Activated CD4-positive, alpha-beta memory T cell treated with anti-CD3 and anti-CD28 coated beads, Interleukin-2, amount 10 ng/mL, durations not matched to agents 7 days and 5 days (primary cell): ENCODE results near the gene BCAM. TPM values are rescaled to one million over a fixed set of nuclear protein-coding genes. Genes with fewer than 3 reads are reported as not detected.
"Not testable (repeated sequence)": the region's sequence is repeated elsewhere in the genome, so short reads cannot be mapped to it uniquely, and the experiment has no call there.

Experiments used
- CTCF ChIA-PET: fragments of 350-600 bp; sonication (Branson Sonifier 250); formaldehyde crosslinking; loops from one replicate; lab custom pipeline; 2021; ENCODE audit warnings: antibody characterized with exemption, inconsistent platforms; lab: Charles Lee
- POLR2A ChIA-PET: fragments of 350-600 bp; sonication (Branson Sonifier 250); formaldehyde crosslinking; loops from one replicate; lab custom pipeline; 2021; ENCODE audit warnings: antibody characterized with exemption; lab: Charles Lee
- DNase-seq: peaks from one replicate; pipeline ENCODE4 v3.0.0-alpha.2; 2020
- H3K27ac Mint-ChIP-seq: one replicate; pipeline ENCODE4 v1.8.0; 2021; ENCODE audit warnings: mild to moderate bottlenecking, mixed read lengths
- H3K27me3 Mint-ChIP-seq: one replicate; pipeline ENCODE4 v1.8.0; 2021; ENCODE audit warnings: mixed read lengths
- H3K36me3 Mint-ChIP-seq: one replicate; pipeline ENCODE4 v1.8.0; 2021; ENCODE audit warnings: low read depth, mixed read lengths
- H3K4me1 Mint-ChIP-seq: one replicate; pipeline ENCODE4 v1.8.0; 2021; ENCODE audit warnings: mixed read lengths
- H3K4me3 Mint-ChIP-seq: one replicate; pipeline ENCODE4 v1.8.0; 2021; ENCODE audit warnings: mild to moderate bottlenecking, mixed read lengths
- H3K9me3 Mint-ChIP-seq: one replicate; pipeline ENCODE4 v1.8.0; 2021; ENCODE audit warnings: mixed read lengths
- total RNA-seq, 2 experiments: library from RNA; stranded (reverse); gene quantifications; one replicate each; pipeline ENCODE4 v1.2.3, GENCODE V29; 2021

The BCAM gene
- total RNA-seq, 2 experiments from 2014 or later, result not detected

GRCh38 chr19:44848812-44849447, 40.0 kb downstream of the BCAM start:
- Mint-ChIP-seq H3K9me3 (no peaks in the 10 kb centered on the region), H3K36me3 (no peaks in the 10 kb centered on the region), H3K4me1 (peaks cover 24% of the 10 kb centered on the region), H3K27me3 (peaks cover 42% of the 10 kb centered on the region), H3K27ac (no peak overlapping the region), H3K4me3 (no peak overlapping the region)
- ChIA-PET POLR2A (interaction anchor here (0.7 to 1.0 kb wide), 2 partner anchors 50 to 106 kb away, joined by 3 read pairs; no protein-coding TSS in a partner anchor), CTCF (interaction anchor here (1.0 kb wide), 1 partner anchor 78 kb away, joined by 3 read pairs; no protein-coding TSS in a partner anchor)
- no peak for DNase-seq

- H3K4me3 Mint-ChIP-seq, result no peak overlapping the region
- peaks cover 39% of the 10 kb centered on the region for H3K27me3 Mint-ChIP-seq
- H3K9me3 Mint-ChIP-seq, result no peaks in the 10 kb centered on the region
- ChIA-PET CTCF (no interaction called here), POLR2A (no interaction called here)
- H3K36me3 Mint-ChIP-seq, result no peaks in the 10 kb centered on the region
- no peak overlapping the region for H3K27ac Mint-ChIP-seq
- DNase-seq, result no peak
- peaks cover 13% of the 10 kb centered on the region for H3K4me1 Mint-ChIP-seq
These were observed 41.8 kb downstream of the BCAM start for GRCh38 chr19:44850641-44851109.

GRCh38 chr19:44851427-44851826, 42.5 kb downstream of the BCAM start:
- no peaks in the 10 kb centered on the region for H3K9me3 Mint-ChIP-seq
- no peak for DNase-seq
- no peak overlapping the region for H3K27ac Mint-ChIP-seq

GRCh38 chr19:44855606-44856005, 46.7 kb downstream of the BCAM start:
- no peak for DNase-seq
- no peaks in the 10 kb centered on the region for H3K9me3 Mint-ChIP-seq
- POLR2A ChIA-PET, result no interaction called here
- H3K4me1 Mint-ChIP-seq, result peaks cover 4% of the 10 kb centered on the region
- no peaks in the 10 kb centered on the region for H3K36me3 Mint-ChIP-seq
- CTCF ChIA-PET, result no interaction called here
- no peak overlapping the region for H3K4me3 Mint-ChIP-seq
- H3K27ac Mint-ChIP-seq, result no peak overlapping the region
- peaks cover 11% of the 10 kb centered on the region for H3K27me3 Mint-ChIP-seq

More at GRCh38 chr19:44851427-44851826, 42.5 kb downstream of the BCAM start:
- peaks cover 39% of the 10 kb centered on the region for H3K27me3 Mint-ChIP-seq
- ChIA-PET CTCF (no interaction called here), POLR2A (interaction anchor here (0.5 kb wide), 1 partner anchor 78 kb away, joined by 4 read pairs; no protein-coding TSS in a partner anchor)
- no peak overlapping the region for H3K4me3 Mint-ChIP-seq
- H3K36me3 Mint-ChIP-seq, result no peaks in the 10 kb centered on the region
- H3K4me1 Mint-ChIP-seq, result peaks cover 12% of the 10 kb centered on the region

GRCh38 chr19:44856421-44857083, 47.6 kb downstream of the BCAM start:
- no peak overlapping the region for H3K4me3 Mint-ChIP-seq
- POLR2A ChIA-PET, result no interaction called here
- CTCF ChIA-PET, result interaction anchor here (1.0 kb wide), 1 partner anchor 73 kb away, joined by 3 read pairs; no protein-coding TSS in a partner anchor
- H3K36me3 Mint-ChIP-seq, result no peaks in the 10 kb centered on the region
- DNase-seq, result no peak
- H3K4me1 Mint-ChIP-seq, result peaks cover 4% of the 10 kb centered on the region
- H3K27ac Mint-ChIP-seq, result no peak overlapping the region
- H3K27me3 Mint-ChIP-seq, result peaks cover 11% of the 10 kb centered on the region
- H3K9me3 Mint-ChIP-seq, result no peaks in the 10 kb centered on the region

- POLR2A ChIA-PET, result no interaction called here
- Mint-ChIP-seq H3K27ac (no peak overlapping the region), H3K4me1 (peaks cover 4% of the 10 kb centered on the region), H3K4me3 (no peak overlapping the region), H3K36me3 (no peaks in the 10 kb centered on the region), H3K9me3 (no peaks in the 10 kb centered on the region), H3K27me3 (peaks cover 5% of the 10 kb centered on the region)
- CTCF ChIA-PET, result interaction anchor here (1.0 to 1.1 kb wide), 2 partner anchors 12 to 74 kb away, joined by 3 read pairs; partner anchors contain the start of gene NECTIN2
- no peak for DNase-seq
These were observed 48.9 kb downstream of the BCAM start for GRCh38 chr19:44857837-44858236.

GRCh38 chr19:44861576-44861975, 52.7 kb downstream of the BCAM start:
- CTCF ChIA-PET, H3K27ac Mint-ChIP-seq, H3K4me3 Mint-ChIP-seq, H3K36me3 Mint-ChIP-seq, H3K9me3 Mint-ChIP-seq, DNase-seq, H3K4me1 Mint-ChIP-seq, POLR2A ChIA-PET, H3K27me3 Mint-ChIP-seq: not testable (repeated sequence)

- ChIA-PET CTCF (no interaction called here), POLR2A (no interaction called here)
- no peaks in the 10 kb centered on the region for H3K36me3 Mint-ChIP-seq
- H3K4me3 Mint-ChIP-seq, result no peak overlapping the region
- no peaks in the 10 kb centered on the region for H3K4me1 Mint-ChIP-seq
- no peak for DNase-seq
- no peak overlapping the region for H3K27ac Mint-ChIP-seq
- no peaks in the 10 kb centered on the region for H3K27me3 Mint-ChIP-seq
- no peaks in the 10 kb centered on the region for H3K9me3 Mint-ChIP-seq
These were observed 55.1 kb downstream of the BCAM start for GRCh38 chr19:44863990-44864389.

- ChIA-PET POLR2A (no interaction called here), CTCF (no interaction called here)
- H3K27ac Mint-ChIP-seq, result no peak overlapping the region
- H3K9me3 Mint-ChIP-seq, result no peaks in the 10 kb centered on the region
- H3K27me3 Mint-ChIP-seq, result no peaks in the 10 kb centered on the region
- H3K36me3 Mint-ChIP-seq, result no peaks in the 10 kb centered on the region
- DNase-seq, result no peak
- H3K4me1 Mint-ChIP-seq, result no peaks in the 10 kb centered on the region
- H3K4me3 Mint-ChIP-seq, result no peak overlapping the region
These were observed 56.4 kb downstream of the BCAM start for GRCh38 chr19:44865196-44865767.

- ChIA-PET POLR2A (no interaction called here), CTCF (no interaction called here)
- H3K36me3 Mint-ChIP-seq, result no peaks in the 10 kb centered on the region
- no peaks in the 10 kb centered on the region for H3K9me3 Mint-ChIP-seq
- H3K27me3 Mint-ChIP-seq, result no peaks in the 10 kb centered on the region
- H3K27ac Mint-ChIP-seq, result no peak overlapping the region
- no peak overlapping the region for H3K4me3 Mint-ChIP-seq
- no peak for DNase-seq
- H3K4me1 Mint-ChIP-seq, result no peaks in the 10 kb centered on the region
These were observed 57.8 kb downstream of the BCAM start for GRCh38 chr19:44866664-44867063.

GRCh38 chr19:44867578-44867977, 58.7 kb downstream of the BCAM start:
- Mint-ChIP-seq H3K27me3 (no peaks in the 10 kb centered on the region), H3K36me3 (no peaks in the 10 kb centered on the region), H3K4me1 (no peaks in the 10 kb centered on the region), H3K9me3 (no peaks in the 10 kb centered on the region), H3K27ac (no peak overlapping the region), H3K4me3 (no peak overlapping the region)
- ChIA-PET POLR2A (no interaction called here), CTCF (no interaction called here)
- DNase-seq, result no peak

- ChIA-PET CTCF (interaction anchor here (0.6 kb wide), 1 partner anchor 79 kb away, joined by 3 read pairs; no protein-coding TSS in a partner anchor), POLR2A (no interaction called here)
- Mint-ChIP-seq H3K27ac (no peak overlapping the region), H3K9me3 (no peaks in the 10 kb centered on the region), H3K4me3 (no peak overlapping the region), H3K4me1 (no peaks in the 10 kb centered on the region), H3K36me3 (no peaks in the 10 kb centered on the region), H3K27me3 (no peaks in the 10 kb centered on the region)
- DNase-seq, result no peak
These were observed 61.0 kb downstream of the BCAM start for GRCh38 chr19:44869733-44870470.
